ENCODE results near the gene TDRD9.

The TDRD9 gene

GRCh38 chr14:103989964-103990363 is 61.7 kb downstream of the TDRD9 start:
- no peak overlapping the region for H3K27ac ChIP-seq
- TF ChIP-seq CTCF (IDR thresholded peaks at IDR 0.05) (no peak), ZFX (IDR thresholded peaks at IDR 0.05; ENCODE audit: borderline replicate concordance) (no peak)

GRCh38 chr14:103994535-103995184 is 66.4 kb downstream of the TDRD9 start:
- H3K27ac ChIP-seq, result no peak overlapping the region
- no peak for TF ChIP-seq ZFX (IDR thresholded peaks at IDR 0.05; ENCODE audit: borderline replicate concordance)
- TF ChIP-seq CTCF (IDR thresholded peaks at IDR 0.05), result no peak

GRCh38 chr14:103995876-103996275 is 67.6 kb downstream of the TDRD9 start:
- no peak overlapping the region for H3K27ac ChIP-seq
- TF ChIP-seq CTCF (IDR thresholded peaks at IDR 0.05), result no peak
- TF ChIP-seq ZFX (IDR thresholded peaks at IDR 0.05; ENCODE audit: borderline replicate concordance), result no peak

GRCh38 chr14:103997391-103997790 is 69.1 kb downstream of the TDRD9 start:
- no peak overlapping the region for H3K27ac ChIP-seq
- no peak for TF ChIP-seq ZFX (IDR thresholded peaks at IDR 0.05; ENCODE audit: borderline replicate concordance)
- TF ChIP-seq CTCF (IDR thresholded peaks at IDR 0.05), result no peak

- TF ChIP-seq CTCF (IDR thresholded peaks at IDR 0.05), result no peak
- no peak for TF ChIP-seq ZFX (IDR thresholded peaks at IDR 0.05; ENCODE audit: borderline replicate concordance)
- H3K27ac ChIP-seq, result no peak overlapping the region
Measured at GRCh38 chr14:103998027-103998426, 69.8 kb downstream of the TDRD9 start.

- H3K27ac ChIP-seq, result no peak overlapping the region
- TF ChIP-seq CTCF (IDR thresholded peaks at IDR 0.05) (no peak), ZFX (IDR thresholded peaks at IDR 0.05; ENCODE audit: borderline replicate concordance) (no peak)
Measured at GRCh38 chr14:103999795-104000440, 71.7 kb downstream of the TDRD9 start.

- TF ChIP-seq CTCF (IDR thresholded peaks at IDR 0.05) (peak; percentile 31), ZFX (IDR thresholded peaks at IDR 0.05; ENCODE audit: borderline replicate concordance) (no peak)
- no peak overlapping the region for H3K27ac ChIP-seq
Measured at GRCh38 chr14:104001003-104001402, 72.7 kb downstream of the TDRD9 start.
